ENCODE measurements around the gene DCAF11. TPM values are rescaled to one million over a fixed set of nuclear protein-coding genes. Genes with fewer than 3 reads are reported as not detected.

Gene DCAF11
- total and polyA plus RNA-seq, 2 donors (not counting 1 experiment from before 2014, with no cell fraction given), result 64.5 to 96.3 TPM

DNA sequence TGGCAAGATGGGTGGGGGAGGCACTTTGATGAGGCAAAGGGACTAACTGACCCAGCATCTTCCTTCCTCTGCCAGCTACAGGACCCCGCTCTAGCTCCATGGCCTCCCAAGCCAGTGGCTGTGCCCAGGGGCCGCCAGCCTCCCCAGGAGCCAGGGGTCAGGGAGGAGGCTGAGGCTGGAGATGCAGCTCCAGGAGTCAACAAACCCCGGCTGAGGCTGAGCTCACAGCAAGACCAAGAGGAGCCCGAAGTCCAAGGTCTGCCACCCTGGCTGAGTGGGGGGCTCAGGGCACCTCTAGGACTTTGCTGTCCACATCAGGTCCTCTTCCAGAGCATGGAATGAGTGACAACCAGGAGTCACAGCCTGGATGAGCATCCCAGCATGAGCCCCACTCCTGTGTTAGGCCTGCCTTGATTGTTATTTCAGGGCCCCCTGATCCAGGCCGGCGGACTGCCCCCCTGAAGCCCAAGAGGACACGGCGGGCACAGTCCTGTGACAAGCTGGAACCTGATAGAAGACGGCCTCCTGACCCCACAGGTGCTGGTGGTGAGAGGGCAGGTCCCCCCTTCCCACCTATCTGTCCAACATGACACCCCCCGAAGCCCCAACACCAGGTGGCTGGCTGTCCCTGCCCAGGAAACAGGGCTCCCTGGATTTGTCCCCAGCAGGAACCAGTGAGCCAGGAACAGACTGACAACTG is 45.7 kb upstream of the DCAF11 start:
- TF ChIP-seq, protein P1, sequence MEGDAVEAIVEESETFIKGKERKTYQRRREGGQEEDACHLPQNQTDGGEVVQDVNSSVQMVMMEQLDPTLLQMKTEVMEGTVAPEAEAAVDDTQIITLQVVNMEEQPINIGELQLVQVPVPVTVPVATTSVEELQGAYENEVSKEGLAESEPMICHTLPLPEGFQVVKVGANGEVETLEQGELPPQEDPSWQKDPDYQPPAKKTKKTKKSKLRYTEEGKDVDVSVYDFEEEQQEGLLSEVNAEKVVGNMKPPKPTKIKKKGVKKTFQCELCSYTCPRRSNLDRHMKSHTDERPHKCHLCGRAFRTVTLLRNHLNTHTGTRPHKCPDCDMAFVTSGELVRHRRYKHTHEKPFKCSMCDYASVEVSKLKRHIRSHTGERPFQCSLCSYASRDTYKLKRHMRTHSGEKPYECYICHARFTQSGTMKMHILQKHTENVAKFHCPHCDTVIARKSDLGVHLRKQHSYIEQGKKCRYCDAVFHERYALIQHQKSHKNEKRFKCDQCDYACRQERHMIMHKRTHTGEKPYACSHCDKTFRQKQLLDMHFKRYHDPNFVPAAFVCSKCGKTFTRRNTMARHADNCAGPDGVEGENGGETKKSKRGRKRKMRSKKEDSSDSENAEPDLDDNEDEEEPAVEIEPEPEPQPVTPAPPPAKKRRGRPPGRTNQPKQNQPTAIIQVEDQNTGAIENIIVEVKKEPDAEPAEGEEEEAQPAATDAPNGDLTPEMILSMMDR (IDR thresholded peaks at IDR 0.05), result no peak
- TF ChIP-seq EZH2 (IDR thresholded peaks at IDR 0.05; ENCODE audit: borderline replicate concordance, insufficient read depth, low read depth, low read length, poor library complexity, severe bottlenecking), result no peak
- no peak for ATAC-seq (ENCODE audit: low read depth)
- ChIA-PET POLR2A (no interaction called here), CTCF (interaction anchor here (1.1 to 1.3 kb wide), 3 partner anchors 22 to 40 kb away, joined by 3 to 4 read pairs (median 3); no protein-coding TSS in a partner anchor)
- H3K36me3 ChIP-seq (replicated peaks in 1 of 2; ENCODE audit: control extremely low read depth in 1 of 2, control insufficient read depth in 1 of 2, extremely low read depth in 1 of 2, insufficient read depth in 2 of 2, low read length in 1 of 2), result no peaks in the 10 kb centered on the region
- no peak for DNase-seq
- no peak overlapping the region for H3K4me2 ChIP-seq (replicated peaks; ENCODE audit: low read depth, low read length, poor library complexity, severe bottlenecking)
- no peaks in the 10 kb centered on the region for H3K4me1 ChIP-seq (ENCODE audit: control insufficient read depth in 2 of 2, insufficient read depth in 2 of 2, low read length in 2 of 2)
- H3K9me3 ChIP-seq (ENCODE audit: control extremely low read depth in 1 of 3, control insufficient read depth in 2 of 3, insufficient read depth in 1 of 3, low read length in 2 of 3), result no peaks in the 10 kb centered on the region
- WGBS (ENCODE audit: insufficient coverage), result 91% methylated on average over 7 of the region's 10 CpGs
- no peak overlapping the region for H3K27ac ChIP-seq (ENCODE audit: low read length in 2 of 2)
- H3K79me2 ChIP-seq (ENCODE audit: control insufficient read depth, insufficient read depth, low read length), result no peaks in the 10 kb centered on the region
- Mint-ChIP-seq H3K27me3 (peaks cover 4% of the 10 kb centered on the region), H3K4me3 (no peak overlapping the region), H3K9me3 (ENCODE audit: insufficient read depth) (no peaks in the 10 kb centered on the region), H3K27ac (no peak overlapping the region), H3K4me1 (no peaks in the 10 kb centered on the region)
- no peak overlapping the region for H2AFZ ChIP-seq (ENCODE audit: insufficient read depth, low read depth, low read length, poor library complexity, severe bottlenecking)
- no peaks in the 10 kb centered on the region for H4K20me1 ChIP-seq (ENCODE audit: control insufficient read depth, insufficient read depth, low read length, poor library complexity, severe bottlenecking)
- intact Hi-C loops (cut with micrococcal nuclease), result no loop called here
- peaks cover 0 to 4% (median 0%) of the 10 kb centered on the region in 4 experiments for H3K27me3 ChIP-seq (replicated peaks in 1 of 4; ENCODE audit: control extremely low read depth in 1 of 4, control insufficient read depth in 3 of 4, insufficient read depth in 4 of 4, low read length in 3 of 4)
- no peak overlapping the region for H3K9ac ChIP-seq (ENCODE audit: low read length)
- no peak overlapping the region for H3K4me3 ChIP-seq (ENCODE audit: control extremely low read depth in 1 of 5, extremely low read depth in 1 of 5, insufficient read depth in 1 of 5, low read depth in 2 of 5, low read length in 4 of 5)

DNA sequence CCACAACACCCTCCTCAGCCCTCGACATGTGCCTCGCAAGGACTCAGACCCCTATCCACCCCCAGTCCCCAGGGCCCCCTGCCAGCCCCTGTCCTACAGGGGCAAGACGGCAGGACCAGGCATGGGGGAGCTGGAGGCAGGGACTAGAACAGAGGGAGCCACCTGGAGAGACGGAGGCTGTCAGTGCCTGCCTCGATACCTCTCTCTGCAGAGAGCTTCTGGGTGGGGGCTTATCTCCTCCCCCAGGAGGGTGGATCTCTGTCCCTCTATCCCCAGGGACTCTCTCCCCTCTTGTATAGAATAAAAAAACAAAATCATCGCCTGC is 45.2 kb upstream of the DCAF11 start:
- WGBS (ENCODE audit: insufficient coverage), result 100% methylated on average over 2 of the region's 6 CpGs
- no peak overlapping the region for H3K4me2 ChIP-seq (replicated peaks; ENCODE audit: low read depth, low read length, poor library complexity, severe bottlenecking)

More for the DNA sequence above, 45.2 kb upstream of the DCAF11 start:
- no peak for ATAC-seq (ENCODE audit: low read depth)
- Histone ChIP-seq H3K9me3 (ENCODE audit: control extremely low read depth in 1 of 3, control insufficient read depth in 2 of 3, insufficient read depth in 1 of 3, low read length in 2 of 3) (no peaks in the 10 kb centered on the region), H3K4me3 (ENCODE audit: control extremely low read depth in 1 of 5, extremely low read depth in 1 of 5, insufficient read depth in 1 of 5, low read depth in 2 of 5, low read length in 4 of 5) (no peak overlapping the region), H3K27me3 (replicated peaks in 1 of 4; ENCODE audit: control extremely low read depth in 1 of 4, control insufficient read depth in 3 of 4, insufficient read depth in 4 of 4, low read length in 3 of 4) (peaks cover 0 to 4% (median 0%) of the 10 kb centered on the region in 4 experiments), H3K27ac (ENCODE audit: low read length in 2 of 2) (no peak overlapping the region), H2AFZ (ENCODE audit: insufficient read depth, low read depth, low read length, poor library complexity, severe bottlenecking) (no peak overlapping the region), H3K36me3 (replicated peaks in 1 of 2; ENCODE audit: control extremely low read depth in 1 of 2, control insufficient read depth in 1 of 2, extremely low read depth in 1 of 2, insufficient read depth in 2 of 2, low read length in 1 of 2) (no peaks in the 10 kb centered on the region), H3K79me2 (ENCODE audit: control insufficient read depth, insufficient read depth, low read length) (no peaks in the 10 kb centered on the region), H3K9ac (ENCODE audit: low read length) (no peak overlapping the region), H3K4me1 (ENCODE audit: control insufficient read depth in 2 of 2, insufficient read depth in 2 of 2, low read length in 2 of 2) (no peaks in the 10 kb centered on the region), H4K20me1 (ENCODE audit: control insufficient read depth, insufficient read depth, low read length, poor library complexity, severe bottlenecking) (no peaks in the 10 kb centered on the region)
- no peaks in the 10 kb centered on the region for H3K9me3 Mint-ChIP-seq (ENCODE audit: insufficient read depth)
- TF ChIP-seq, protein P1 (IDR thresholded peaks at IDR 0.05), result no peak
- no peak for TF ChIP-seq EZH2 (IDR thresholded peaks at IDR 0.05; ENCODE audit: borderline replicate concordance, insufficient read depth, low read depth, low read length, poor library complexity, severe bottlenecking)
- ChIA-PET CTCF (interaction anchor here (1.3 kb wide), 1 partner anchor 23 kb away, joined by 3 read pairs; no protein-coding TSS in a partner anchor), POLR2A (no interaction called here)
- intact Hi-C loops (cut with micrococcal nuclease), result no loop called here
- H3K27me3 Mint-ChIP-seq, result peaks cover 4% of the 10 kb centered on the region
- DNase-seq, result no peak
- no peak overlapping the region for H3K27ac Mint-ChIP-seq
- H3K4me1 Mint-ChIP-seq, result no peaks in the 10 kb centered on the region
- H3K4me3 Mint-ChIP-seq, result no peak overlapping the region
